ENCODE data around the gene SZRD1.

Gene SZRD1

GRCh38 chr1:16366722-16367257 lies at the start of gene SZRD1:
Gene SZRD1, plus strand, starts transcription at chr1:16367242. Its CDS starts 16 bp downstream, at chr1:16367258.
- no peak for TF ChIP-seq CTCF (IDR thresholded peaks at IDR 0.05; ENCODE audit: borderline replicate concordance, insufficient read depth, low read depth, low read length)
- H3K4me3 ChIP-seq (ENCODE audit: low read depth, low read length), result peak within 1 kb of the TSS; percentile 87

GRCh38 chr1:16318555-16318954 lies 48.5 kb upstream of the SZRD1 start:
- TF ChIP-seq CTCF (IDR thresholded peaks at IDR 0.05; ENCODE audit: borderline replicate concordance, insufficient read depth, low read depth, low read length), result no peak
- H3K4me3 ChIP-seq (ENCODE audit: low read depth, low read length), result no peak overlapping the region

- no peak for TF ChIP-seq CTCF (IDR thresholded peaks at IDR 0.05; ENCODE audit: borderline replicate concordance, insufficient read depth, low read depth, low read length)
Observed at GRCh38 chr1:16321176-16321867, 45.7 kb upstream of the SZRD1 start.

GRCh38 chr1:16324456-16324890 lies 42.6 kb upstream of the SZRD1 start:
- no peak overlapping the region for H3K4me3 ChIP-seq (ENCODE audit: low read depth, low read length)

More at GRCh38 chr1:16321176-16321867, 45.7 kb upstream of the SZRD1 start:
- H3K4me3 ChIP-seq (ENCODE audit: low read depth, low read length), result no peak overlapping the region

GRCh38 chr1:16326833-16327404 lies 40.1 kb upstream of the SZRD1 start:
- no peak overlapping the region for H3K4me3 ChIP-seq (ENCODE audit: low read depth, low read length)
- TF ChIP-seq CTCF (IDR thresholded peaks at IDR 0.05; ENCODE audit: borderline replicate concordance, insufficient read depth, low read depth, low read length), result no peak

More at GRCh38 chr1:16324456-16324890, 42.6 kb upstream of the SZRD1 start:
- no peak for TF ChIP-seq CTCF (IDR thresholded peaks at IDR 0.05; ENCODE audit: borderline replicate concordance, insufficient read depth, low read depth, low read length)

- TF ChIP-seq CTCF (IDR thresholded peaks at IDR 0.05; ENCODE audit: borderline replicate concordance, insufficient read depth, low read depth, low read length), result no peak
- no peak overlapping the region for H3K4me3 ChIP-seq (ENCODE audit: low read depth, low read length)
Observed at GRCh38 chr1:16334655-16335340, 32.2 kb upstream of the SZRD1 start.

All from GM12875 (cell line).